GM23248 (cell line): Measurements from ENCODE around the gene EXOC2. TPM values are rescaled to one million over a fixed set of nuclear protein-coding genes. Genes with fewer than 3 reads are reported as not detected.

Experiments used
- DNase-seq: peaks from one replicate; pipeline ENCODE4 v3.0.0-alpha.2; 2015
- H2AFZ ChIP-seq: fragments of 200-600 bp; sonication (generic); 2 replicates; pipeline ENCODE4 v1.6.1; 2016; ENCODE audit warnings: antibody characterized with exemption
- H3F3A ChIP-seq: fragments of 200-600 bp; sonication (generic); 2 replicates; pipeline ENCODE4 v1.6.1; 2016; ENCODE audit warnings: mild to moderate bottlenecking, antibody characterized with exemption, mixed run types; ENCODE audit not compliant: insufficient read depth
- H3K27ac ChIP-seq: fragments of 200-600 bp; sonication (generic); 2 replicates; pipeline ENCODE4 v1.5.1; 2016; ENCODE audit warnings: mild to moderate bottlenecking
- H3K27me3 ChIP-seq: fragments of 200-600 bp; sonication (generic); replicated peaks from 2 replicates; pipeline ENCODE4 v1.6.1; 2016; ENCODE audit warnings: mild to moderate bottlenecking; ENCODE audit not compliant: insufficient read depth
- H3K36me3 ChIP-seq: fragments of 200-600 bp; sonication (generic); 2 replicates; pipeline ENCODE4 v1.6.1; 2016; ENCODE audit warnings: low read depth, mild to moderate bottlenecking
- H3K4me1 ChIP-seq: fragments of 200-600 bp; sonication (generic); 2 replicates; pipeline ENCODE4 v1.6.1; 2016; ENCODE audit warnings: mild to moderate bottlenecking; ENCODE audit not compliant: insufficient read depth
- H3K4me2 ChIP-seq: fragments of 200-600 bp; sonication (generic); one replicate; pipeline ENCODE4 v1.6.1; 2016; ENCODE audit warnings: mild to moderate bottlenecking; ENCODE audit not compliant: unreplicated experiment
- H3K4me3 ChIP-seq: fragments of 200-600 bp; sonication (generic); 2 replicates; pipeline ENCODE4 v1.5.1; 2016; ENCODE audit warnings: mild to moderate bottlenecking
- H3K79me2 ChIP-seq: fragments of 200-600 bp; sonication (generic); 2 replicates; pipeline ENCODE4 v1.6.1; 2016; ENCODE audit warnings: mild to moderate bottlenecking; ENCODE audit not compliant: insufficient read depth
- H3K9ac ChIP-seq: fragments of 200-600 bp; sonication (generic); 2 replicates; pipeline ENCODE4 v1.6.1; 2016; ENCODE audit warnings: mild to moderate bottlenecking
- H3K9me2 ChIP-seq: fragments of 200-600 bp; sonication (generic); 2 replicates; pipeline ENCODE4 v1.6.1; 2016; ENCODE audit warnings: mixed run types, mild to moderate bottlenecking, moderate library complexity; ENCODE audit not compliant: insufficient read depth
- H3K9me3 ChIP-seq: fragments of 200-600 bp; sonication (generic); one replicate; pipeline ENCODE4 v1.6.1; 2017; ENCODE audit warnings: low read depth
- H4K20me1 ChIP-seq: fragments of 200-600 bp; sonication (generic); 2 replicates; pipeline ENCODE4 v1.6.0; 2016; ENCODE audit not compliant: insufficient read depth
- EZH2 ChIP-seq: fragments of 200-600 bp; sonication (generic); IDR thresholded peaks from 2 replicates; pipeline ENCODE4 v1.6.1; 2018; ENCODE audit warnings: antibody characterized with exemption, mild to moderate bottlenecking; ENCODE audit not compliant: insufficient read depth, poor library complexity, severe bottlenecking
- EZH2phosphoT487 ChIP-seq: fragments of 200-600 bp; sonication (generic); IDR thresholded peaks from 2 replicates; pipeline ENCODE4 v1.6.1; 2018; ENCODE audit warnings: antibody characterized with exemption, moderate library complexity, mild to moderate bottlenecking, low read depth; ENCODE audit not compliant: insufficient read depth
- WGBS, 2 experiments: methylation state at CpG; one replicate each; pipeline ENCODE4 v1.1.6; 2015 to 2017; ENCODE audit warnings: low lambda C conversion rate in 2 of 2, low coverage in 1 of 2; ENCODE audit errors: missing lambda C conversion rate in 2 of 2; 5-methylcytosine and 5-hydroxymethylcytosine counted together
- in situ Hi-C: fragments of 300-500 bp; cut with MboI; formaldehyde crosslinking; loops from 2 replicates; pipeline ENCODE4 v1.15.0; 2020
- polyA plus RNA-seq: library from polyadenylated mRNA; unstranded; fragments of >200 nt; fragmentation: Nextera tagmentation; extraction: Ambion mirVana; gene quantifications from 2 replicates; pipeline ENCODE4 v1.2.1, GENCODE V29; 2016
- total RNA-seq: library from RNA; depleted of rRNA; stranded (reverse); fragments of >200 nt; shearing (Covaris generic); gene quantifications from 2 replicates; pipeline ENCODE4 v1.2.3, GENCODE V29; 2014

The EXOC2 gene
- total and polyA plus RNA-seq, 2 experiments from 2014 or later, result 17.5 to 32.9 TPM

- Histone ChIP-seq H3K4me1 (no peaks in the 10 kb centered on the region), H3K27me3 (no peaks in the 10 kb centered on the region), H3K79me2 (no peaks in the 10 kb centered on the region), H3K9me3 (no peaks in the 10 kb centered on the region), H3K4me3 (no peak overlapping the region), H3K36me3 (peaks cover 8% of the 10 kb centered on the region), H4K20me1 (no peaks in the 10 kb centered on the region), H3K27ac (no peak overlapping the region), H3K4me2 (no peak overlapping the region), H2AFZ (no peak overlapping the region), H3F3A (no peaks in the 10 kb centered on the region), H3K9ac (no peak overlapping the region), H3K9me2 (no peaks in the 10 kb centered on the region)
- 89 to 91% methylated on average over 6 of the region's 6 CpGs for WGBS, 2 experiments
- DNase-seq, result no peak
- TF ChIP-seq EZH2 (no peak), EZH2phosphoT487 (no peak)
- in situ Hi-C loops, result no loop called here
Observed at GRCh38 chr6:493840-494239, 199.1 kb downstream of the EXOC2 start.

- H3K27me3 ChIP-seq, result no peaks in the 10 kb centered on the region
- H3K36me3 ChIP-seq, result peaks cover 8% of the 10 kb centered on the region
- no peaks in the 10 kb centered on the region for H3K4me1 ChIP-seq
- H2AFZ ChIP-seq, result no peak overlapping the region
- no peak overlapping the region for H3K9ac ChIP-seq
- H3K4me2 ChIP-seq, result no peak overlapping the region
- TF ChIP-seq EZH2phosphoT487 (no peak), EZH2 (no peak)
- WGBS, 2 experiments, result 95 to 100% methylated on average over 2 of the region's 2 CpGs
- no peak overlapping the region for H3K4me3 ChIP-seq
- no peaks in the 10 kb centered on the region for H3F3A ChIP-seq
- in situ Hi-C loops, result no loop called here
- no peaks in the 10 kb centered on the region for H3K9me2 ChIP-seq
- no peak for DNase-seq
- no peaks in the 10 kb centered on the region for H4K20me1 ChIP-seq
- H3K9me3 ChIP-seq, result no peaks in the 10 kb centered on the region
- no peak overlapping the region for H3K27ac ChIP-seq
- H3K79me2 ChIP-seq, result no peaks in the 10 kb centered on the region
Observed at GRCh38 chr6:492816-493414, 200.0 kb downstream of the EXOC2 start.

GRCh38 chr6:492178-492577 lies 200.8 kb downstream of the EXOC2 start:
- no peak overlapping the region for H2AFZ ChIP-seq
- no peak overlapping the region for H3K9ac ChIP-seq
- no peak overlapping the region for H3K4me3 ChIP-seq
- 78 to 84% methylated on average over 5 of the region's 5 CpGs for WGBS, 2 experiments
- peaks cover 8% of the 10 kb centered on the region for H3K36me3 ChIP-seq
- H3K79me2 ChIP-seq, result no peaks in the 10 kb centered on the region
- no peaks in the 10 kb centered on the region for H3K4me1 ChIP-seq
- no peaks in the 10 kb centered on the region for H3K9me3 ChIP-seq
- H3K4me2 ChIP-seq, result no peak overlapping the region
- H3K9me2 ChIP-seq, result no peaks in the 10 kb centered on the region
- no peak for DNase-seq
- in situ Hi-C loops, result no loop called here
- no peaks in the 10 kb centered on the region for H3K27me3 ChIP-seq
- H4K20me1 ChIP-seq, result no peaks in the 10 kb centered on the region
- H3F3A ChIP-seq, result no peaks in the 10 kb centered on the region
- H3K27ac ChIP-seq, result no peak overlapping the region
- no peak for TF ChIP-seq EZH2
- no peak for TF ChIP-seq EZH2phosphoT487

GRCh38 chr6:491233-491632 lies 201.7 kb downstream of the EXOC2 start:
- TF ChIP-seq EZH2, result no peak
- no peak overlapping the region for H3K27ac ChIP-seq
- no peaks in the 10 kb centered on the region for H3K4me1 ChIP-seq
- in situ Hi-C loops, result no loop called here
- H2AFZ ChIP-seq, result no peak overlapping the region
- H3K4me2 ChIP-seq, result no peak overlapping the region
- H3F3A ChIP-seq, result no peaks in the 10 kb centered on the region
- no peak for DNase-seq
- H3K9me3 ChIP-seq, result no peaks in the 10 kb centered on the region
- H3K4me3 ChIP-seq, result no peak overlapping the region
- H3K79me2 ChIP-seq, result no peaks in the 10 kb centered on the region
- H3K9me2 ChIP-seq, result no peaks in the 10 kb centered on the region
- H3K9ac ChIP-seq, result no peak overlapping the region
- H3K27me3 ChIP-seq, result no peaks in the 10 kb centered on the region
- H4K20me1 ChIP-seq, result no peaks in the 10 kb centered on the region
- WGBS, 2 experiments, result 96 to 97% methylated on average over 6 of the region's 6 CpGs
- peaks cover 12% of the 10 kb centered on the region for H3K36me3 ChIP-seq
